Muscle layer of colon (tissue), 2 donors: ENCODE data around the gene C13orf46.

ENCODE experiments used
- H3K27ac ChIP-seq: one replicate; pipeline ENCODE4 v1.7.0; 2013; ENCODE audit warnings: low read depth, mild to moderate bottlenecking, low read length, moderate library complexity
- H3K27me3 ChIP-seq, 2 donors: one replicate each; pipeline ENCODE4 v1.7.0; 2013; ENCODE audit warnings: low read length in 2 of 2, mild to moderate bottlenecking in 2 of 2; ENCODE audit not compliant: insufficient read depth in 2 of 2, control insufficient read depth in 1 of 2
- H3K36me3 ChIP-seq: one replicate; pipeline ENCODE4 v1.7.0; 2013; ENCODE audit warnings: mild to moderate bottlenecking, low read length; ENCODE audit not compliant: insufficient read depth
- H3K4me1 ChIP-seq: one replicate; pipeline ENCODE4 v1.7.0; 2013; ENCODE audit warnings: mild to moderate bottlenecking, low read length; ENCODE audit not compliant: insufficient read depth
- H3K4me3 ChIP-seq, 2 donors: one replicate each; pipeline ENCODE4 v1.7.0; 2013; ENCODE audit warnings: low read length in 2 of 2, low read depth in 1 of 2, mild to moderate bottlenecking in 1 of 2, moderate library complexity in 1 of 2
- H3K9ac ChIP-seq: one replicate; pipeline ENCODE4 v1.7.0; 2013; ENCODE audit warnings: low read length
- H3K9me3 ChIP-seq: one replicate; pipeline ENCODE4 v1.7.0; 2013; ENCODE audit warnings: mild to moderate bottlenecking, low read length
- donor health status: abdominal sarcoma.
- donor health status: Adenocarcinoma of cecum.

Gene C13orf46

DNA sequence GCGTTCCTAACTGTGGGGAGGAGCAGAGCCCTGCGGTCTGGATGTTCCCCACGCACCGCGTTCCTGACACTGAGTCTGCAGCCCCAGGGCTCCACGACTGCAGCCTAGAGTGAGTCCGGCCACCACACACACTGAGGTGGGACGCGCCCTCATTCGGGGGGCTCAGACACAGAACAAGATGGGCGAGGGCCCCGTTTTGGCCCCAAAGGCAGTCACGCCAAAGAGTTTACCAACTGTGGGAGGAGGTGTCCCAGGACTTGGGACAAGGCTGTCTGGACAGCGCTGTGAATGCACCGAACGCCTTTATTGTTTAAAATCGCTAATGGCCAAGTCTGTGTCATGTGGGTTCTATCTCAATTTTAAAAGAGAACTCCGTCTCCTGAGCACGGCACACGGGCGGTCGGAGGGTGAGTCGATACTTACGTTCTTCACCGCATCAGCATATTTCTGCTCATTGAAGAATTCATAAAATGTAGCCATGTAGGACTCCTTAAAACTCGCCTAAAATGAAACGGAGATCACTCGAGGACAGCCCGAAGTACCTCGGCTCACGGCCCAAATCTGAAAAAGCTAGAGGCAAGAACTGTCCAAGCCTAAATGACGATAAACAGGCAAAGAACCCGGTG is 35.2 kb upstream of the C13orf46 start:
- Histone ChIP-seq H3K9me3 (no peaks in the 10 kb centered on the region), H3K4me1 (no peaks in the 10 kb centered on the region), H3K36me3 (peaks cover 20% of the 10 kb centered on the region), H3K27ac (no peak overlapping the region), H3K9ac (no peak overlapping the region), H3K4me3 (no peak overlapping the region), H3K27me3 (no peaks in the 10 kb centered on the region)

DNA sequence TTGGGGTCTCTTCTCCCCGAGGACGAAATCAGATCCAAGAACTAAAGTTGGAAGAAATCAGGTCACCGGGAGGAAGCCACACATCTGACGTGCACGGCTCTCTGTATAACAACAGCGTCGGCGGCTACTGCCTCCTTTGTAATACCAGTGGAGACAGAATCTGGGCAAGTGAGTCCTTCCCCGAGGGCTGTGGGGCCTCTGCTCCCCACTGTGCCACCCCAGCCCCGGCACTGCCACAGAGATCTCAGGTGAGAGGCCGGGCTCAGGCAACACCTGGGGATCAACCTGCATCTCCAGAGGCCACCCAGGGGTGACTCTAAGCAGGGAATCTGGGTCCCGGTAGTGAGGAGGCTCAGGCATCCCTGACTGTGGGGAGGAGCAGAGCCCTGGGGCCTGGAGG is 33.7 kb upstream of the C13orf46 start:
- Histone ChIP-seq H3K4me1 (no peaks in the 10 kb centered on the region), H3K9me3 (no peaks in the 10 kb centered on the region), H3K9ac (no peak overlapping the region), H3K36me3 (peaks cover 15% of the 10 kb centered on the region), H3K4me3 (no peak overlapping the region), H3K27ac (no peak overlapping the region), H3K27me3 (no peaks in the 10 kb centered on the region)

DNA sequence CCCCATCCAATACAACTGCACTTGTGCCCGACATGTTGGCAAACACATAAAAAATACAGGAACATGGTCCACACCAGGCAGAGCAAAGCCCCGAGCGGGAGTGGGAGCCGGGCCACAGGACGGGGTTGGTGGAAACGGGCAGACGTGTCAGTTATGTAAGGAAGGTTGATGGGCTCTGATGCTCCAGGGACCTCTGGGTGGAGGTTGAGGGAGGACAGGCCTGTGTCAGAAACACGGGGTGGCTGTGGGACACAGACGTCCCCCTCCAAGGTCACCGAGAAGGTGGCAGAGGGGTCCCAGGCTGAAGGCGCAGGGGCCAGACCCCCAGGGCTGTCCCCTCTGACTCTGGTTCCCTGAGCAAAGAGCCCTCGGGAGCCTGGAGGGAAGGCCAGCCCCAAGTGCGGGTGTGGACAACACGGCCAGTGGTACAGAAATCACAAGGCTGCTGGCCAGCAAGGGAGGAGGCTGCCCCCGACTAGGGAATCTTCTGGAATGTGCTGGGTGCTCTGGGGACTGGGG is 31.4 kb upstream of the C13orf46 start:
- Histone ChIP-seq H3K9ac (no peak overlapping the region), H3K27me3 (no peaks in the 10 kb centered on the region), H3K27ac (no peak overlapping the region), H3K9me3 (no peaks in the 10 kb centered on the region), H3K4me1 (no peaks in the 10 kb centered on the region), H3K4me3 (no peak overlapping the region), H3K36me3 (peaks cover 14% of the 10 kb centered on the region)

DNA sequence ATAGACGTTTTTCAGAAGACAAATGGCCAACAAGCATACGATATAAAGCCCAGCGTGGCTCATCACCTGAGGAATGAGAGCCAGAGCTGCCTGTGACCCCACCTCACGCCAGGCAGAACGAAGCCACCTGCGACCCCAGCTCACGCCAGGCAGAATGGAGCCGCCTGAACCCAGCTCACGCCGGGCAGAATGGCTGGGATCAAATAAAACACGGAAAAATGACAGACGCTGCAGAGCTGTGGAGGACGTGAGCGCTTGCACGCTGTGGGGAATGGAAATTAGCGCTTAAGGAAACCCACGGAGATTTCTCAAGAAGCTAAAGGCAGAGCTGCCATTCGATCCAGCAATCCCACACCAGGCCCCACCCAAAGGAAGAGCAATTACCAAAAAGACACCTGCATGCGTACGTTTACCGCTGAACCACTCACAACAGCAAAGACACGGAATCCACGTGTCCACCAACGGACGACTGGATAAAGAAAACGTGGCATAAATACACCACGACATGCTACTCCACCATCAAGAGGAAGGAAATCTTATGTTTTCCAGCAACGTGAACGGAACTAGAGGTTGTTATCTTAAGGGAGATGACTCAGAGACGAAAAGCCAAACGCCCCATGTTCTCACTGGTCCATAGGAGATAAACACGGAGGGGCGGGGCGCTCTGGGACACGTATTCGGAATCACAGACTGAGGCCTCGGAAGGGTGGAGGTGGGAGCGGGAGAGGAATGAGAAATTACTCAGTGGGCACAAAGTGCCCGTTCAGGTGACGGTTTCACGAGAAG is 30.7 kb upstream of the C13orf46 start:
- Histone ChIP-seq H3K4me3 (no peak overlapping the region), H3K9me3 (no peaks in the 10 kb centered on the region), H3K27ac (no peak overlapping the region), H3K27me3 (no peaks in the 10 kb centered on the region), H3K9ac (no peak overlapping the region), H3K4me1 (no peaks in the 10 kb centered on the region), H3K36me3 (peaks cover 8% of the 10 kb centered on the region)

DNA sequence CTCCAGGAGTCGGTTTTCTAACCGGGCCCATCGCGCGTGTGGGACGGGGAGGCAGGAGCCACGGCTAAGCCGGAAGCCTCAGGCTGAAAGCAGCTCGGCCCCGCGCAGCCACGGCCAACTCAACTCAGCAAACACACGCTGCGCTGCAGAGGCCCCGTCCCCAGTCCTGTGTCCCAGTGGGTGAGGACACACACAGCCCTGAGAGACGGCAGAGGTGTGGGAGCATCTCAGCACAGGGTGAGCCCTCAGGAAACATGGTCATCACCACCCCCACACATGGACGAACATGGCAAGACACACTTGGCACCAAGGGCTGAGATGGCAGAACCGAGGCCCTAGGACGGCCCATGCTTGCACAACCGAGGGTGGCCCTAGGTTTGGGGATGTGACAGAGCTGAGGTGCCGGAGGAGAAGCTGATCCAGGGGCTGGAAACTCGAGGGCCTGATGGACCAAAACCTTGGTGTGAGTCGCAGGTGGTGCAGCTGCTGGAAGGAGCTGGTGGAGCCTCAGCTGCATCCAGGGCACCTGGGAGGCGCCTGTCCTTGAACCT is 29.0 kb upstream of the C13orf46 start:
- Histone ChIP-seq H3K9ac (no peak overlapping the region), H3K27me3 (no peaks in the 10 kb centered on the region), H3K4me3 (no peak overlapping the region), H3K27ac (no peak overlapping the region), H3K36me3 (no peaks in the 10 kb centered on the region), H3K4me1 (no peaks in the 10 kb centered on the region), H3K9me3 (no peaks in the 10 kb centered on the region)

DNA sequence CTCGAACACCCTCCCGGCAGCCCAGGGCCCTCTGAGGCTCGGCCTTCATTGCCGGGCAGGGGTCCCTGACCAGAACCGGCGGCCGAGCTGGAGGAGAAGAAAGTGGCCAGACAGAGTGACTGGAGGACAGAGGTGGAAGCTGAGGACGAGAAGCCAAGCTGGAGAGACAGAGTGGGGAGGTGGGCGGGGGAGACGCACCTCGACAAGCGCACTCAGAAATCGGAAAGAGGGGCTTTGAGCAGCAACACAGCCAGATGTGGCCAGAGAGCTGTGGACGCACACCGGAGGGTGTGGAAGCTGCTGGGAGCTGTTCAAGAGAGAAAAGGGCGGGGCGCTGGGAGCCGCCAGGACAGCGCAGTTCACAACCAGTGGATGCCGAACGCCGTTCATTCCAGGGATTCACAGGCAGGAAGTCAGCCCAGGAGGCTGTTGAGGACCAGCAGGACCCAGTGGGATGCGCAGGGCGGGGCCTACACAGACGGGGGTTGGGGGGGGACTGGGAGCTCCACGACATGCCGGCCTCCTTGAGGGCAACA is 28.2 kb upstream of the C13orf46 start:
- no peaks in the 10 kb centered on the region for H3K27me3 ChIP-seq

DNA sequence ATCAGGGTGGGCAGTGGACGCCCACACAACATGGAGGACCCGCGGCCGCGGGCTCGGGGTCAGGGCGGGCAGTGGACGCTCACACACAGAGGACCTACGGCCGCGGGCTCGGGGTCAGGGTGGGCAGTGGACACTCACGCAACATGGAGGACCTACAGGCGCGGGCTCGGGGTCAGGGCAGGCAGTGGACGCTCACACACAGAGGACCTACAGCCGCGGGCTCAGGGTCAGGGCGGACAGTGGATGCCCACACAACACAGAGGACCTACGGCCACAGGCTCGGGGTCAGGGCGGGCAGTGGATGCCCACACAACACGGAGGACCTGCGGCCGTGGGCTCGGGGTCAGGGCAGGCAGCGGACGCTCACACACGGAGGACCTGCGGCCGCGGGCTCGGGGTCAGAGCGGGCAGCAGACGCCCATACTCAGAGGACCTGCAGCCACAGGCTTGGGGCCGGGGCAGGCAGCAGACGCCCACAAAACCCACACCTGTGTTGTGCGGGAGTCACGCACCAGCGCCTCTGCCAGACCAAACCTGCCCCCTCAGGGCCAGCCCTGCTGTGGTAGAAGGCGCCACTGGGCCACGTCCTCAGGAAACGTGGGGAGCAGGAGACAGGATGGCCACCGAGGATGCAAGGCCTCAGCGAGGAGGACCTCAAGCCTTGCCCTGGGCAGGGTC is 27.6 kb upstream of the C13orf46 start:
- H3K36me3 ChIP-seq: peaks cover 2% of the 10 kb centered on the region
- no peaks in the 10 kb centered on the region for H3K4me1 ChIP-seq
- no peaks in the 10 kb centered on the region for H3K27me3 ChIP-seq
- H3K4me3 ChIP-seq: no peak overlapping the region
- no peaks in the 10 kb centered on the region for H3K9me3 ChIP-seq
- H3K27ac ChIP-seq: no peak overlapping the region
- no peak overlapping the region for H3K9ac ChIP-seq

More for the DNA sequence above, 28.2 kb upstream of the C13orf46 start:
- Histone ChIP-seq H3K27ac (no peak overlapping the region), H3K9me3 (no peaks in the 10 kb centered on the region), H3K36me3 (no peaks in the 10 kb centered on the region), H3K9ac (no peak overlapping the region), H3K4me1 (no peaks in the 10 kb centered on the region), H3K4me3 (no peak overlapping the region)

DNA sequence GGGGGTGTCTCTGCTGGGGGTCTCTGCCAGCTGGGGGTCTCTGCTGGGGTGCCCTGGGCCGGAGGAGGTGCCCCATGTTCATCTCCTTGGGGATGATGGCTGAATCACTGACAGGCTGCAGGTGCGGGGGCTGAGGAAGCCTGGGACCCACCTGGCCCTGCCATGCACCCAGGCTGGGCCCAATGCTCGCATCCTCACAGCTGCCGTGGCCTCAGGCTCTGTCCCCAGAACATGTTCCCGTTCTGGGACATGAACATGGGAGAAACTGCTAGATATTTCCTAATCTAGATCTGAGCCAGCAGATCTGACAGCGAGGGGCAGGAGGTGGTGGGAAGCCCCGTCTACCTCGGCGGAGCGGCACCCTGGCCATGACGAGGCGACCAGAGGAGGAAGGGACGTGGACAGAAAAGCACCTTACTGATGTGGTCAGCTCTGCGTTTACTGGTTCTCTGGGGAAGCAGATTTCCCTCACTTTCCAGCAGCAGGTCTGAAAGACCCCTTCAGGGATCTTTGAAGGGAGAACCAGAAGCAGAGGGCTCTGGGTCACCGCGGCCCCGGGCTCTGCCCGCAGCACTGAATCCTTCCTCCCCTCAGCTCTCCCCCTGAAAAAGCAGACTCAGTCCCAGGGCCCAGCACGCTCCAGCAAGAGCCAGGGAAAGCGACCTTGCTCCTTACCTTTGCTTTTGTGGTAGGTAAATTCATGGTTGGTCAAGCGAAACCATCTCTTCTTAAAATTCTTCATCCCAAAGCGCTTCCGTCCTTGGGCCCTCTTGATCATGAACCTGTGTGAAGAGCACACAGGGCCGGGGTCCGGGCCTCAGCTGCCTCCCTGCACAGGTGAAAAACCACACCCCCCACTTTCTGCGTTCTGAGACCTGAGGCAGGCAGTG is 26.5 kb upstream of the C13orf46 start:
- no peak overlapping the region for H3K9ac ChIP-seq

DNA sequence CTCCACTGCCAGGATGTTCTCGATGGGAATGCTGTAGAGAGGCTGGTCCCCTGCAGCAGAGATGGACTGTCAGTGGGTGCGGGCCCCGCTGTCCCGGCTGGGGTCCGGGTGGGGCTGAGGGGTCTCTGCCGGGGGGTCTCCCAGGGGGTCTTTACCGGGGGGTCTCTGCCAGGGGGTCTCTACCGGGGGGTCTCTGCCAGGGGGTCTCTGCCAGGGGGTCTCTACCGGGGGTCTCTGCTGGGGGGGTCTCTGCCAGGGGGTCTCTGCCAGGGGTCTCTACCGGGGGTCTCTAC is 25.7 kb upstream of the C13orf46 start:
- Histone ChIP-seq H3K27me3 (no peaks in the 10 kb centered on the region), H3K36me3 (peaks cover 7% of the 10 kb centered on the region), H3K27ac (no peak overlapping the region), H3K9ac (no peak overlapping the region), H3K9me3 (no peaks in the 10 kb centered on the region), H3K4me1 (no peaks in the 10 kb centered on the region), H3K4me3 (no peak overlapping the region)

More for the DNA sequence above, 26.5 kb upstream of the C13orf46 start:
- peaks cover 7% of the 10 kb centered on the region for H3K36me3 ChIP-seq
- no peaks in the 10 kb centered on the region for H3K27me3 ChIP-seq
- H3K27ac ChIP-seq: no peak overlapping the region
- H3K9me3 ChIP-seq: no peaks in the 10 kb centered on the region
- H3K4me3 ChIP-seq: no peak overlapping the region
- no peaks in the 10 kb centered on the region for H3K4me1 ChIP-seq

DNA sequence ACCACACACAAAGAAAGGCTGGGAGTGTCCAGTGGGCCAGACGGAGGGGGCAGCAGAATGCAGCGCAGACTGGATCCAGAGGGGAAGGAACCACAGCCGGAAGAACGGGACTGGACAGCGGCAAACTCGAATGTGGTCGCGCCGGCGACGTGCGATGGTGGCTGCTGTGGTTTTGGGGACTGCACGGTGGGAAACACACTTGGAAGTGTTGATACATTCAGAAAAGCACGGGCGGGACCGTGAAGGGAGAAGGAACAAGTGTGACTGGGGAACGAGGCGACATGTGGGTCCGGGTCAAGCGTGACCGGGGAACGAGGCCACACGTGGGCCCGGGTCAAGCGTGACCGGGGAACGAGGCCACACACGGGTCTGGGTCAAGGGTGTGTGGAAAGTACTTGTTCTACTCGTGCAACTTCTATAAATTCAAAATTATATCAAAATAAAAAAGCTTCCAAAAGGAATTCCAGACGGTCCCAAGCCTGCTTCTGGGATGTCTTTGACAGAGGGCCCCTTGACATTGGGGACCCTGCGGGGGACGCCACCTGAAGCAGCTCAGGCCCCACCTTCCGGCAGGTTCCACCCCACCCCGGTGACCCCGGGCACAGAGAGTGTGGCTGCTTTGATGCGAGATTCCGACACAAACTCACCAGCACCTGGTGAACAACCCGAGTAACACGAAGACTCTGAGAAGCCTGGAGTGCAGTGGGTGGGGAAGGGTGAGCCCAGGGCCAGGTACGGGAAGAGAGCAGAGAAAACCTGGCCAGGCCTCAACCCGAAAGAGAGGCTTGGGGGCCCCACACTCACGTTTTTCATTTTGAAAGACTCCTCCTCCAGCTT is 25.1 kb upstream of the C13orf46 start:
- Histone ChIP-seq H3K27ac (no peak overlapping the region), H3K4me3 (no peak overlapping the region), H3K9ac (no peak overlapping the region), H3K9me3 (no peaks in the 10 kb centered on the region), H3K36me3 (peaks cover 7% of the 10 kb centered on the region), H3K27me3 (no peaks in the 10 kb centered on the region), H3K4me1 (no peaks in the 10 kb centered on the region)
